Right lobe of liver (tissue), 6 donors: ENCODE results near the gene GRIN2A. TPM values are rescaled to one million over a fixed set of nuclear protein-coding genes. Genes with fewer than 3 reads are reported as not detected.

Source experiments
- ATAC-seq, 4 donors: fragments of 200-7000 bp; cut with Tn5 transposase; one replicate each; pipeline ENCODE4 v1.9.1; 2020; ENCODE audit warnings: mild to moderate bottlenecking in 4 of 4, moderate library complexity in 4 of 4
- DNase-seq, 3 donors: peaks; one replicate each; pipeline ENCODE4 v3.0.0-alpha.2; 2020
- H3K27ac ChIP-seq, 3 donors: fragments of 200-600 bp; one replicate each; pipeline ENCODE4 v1.8.0; 2022
- H3K27me3 ChIP-seq, 2 donors: fragments of 200-600 bp; one replicate each; pipeline ENCODE4 v1.8.0; 2022
- H3K36me3 ChIP-seq, 4 donors: fragments of 200-600 bp; sonication (generic) in 1 of 4; one replicate each; pipeline versions ENCODE4 v1.5.1 to v1.8.0; 2017 to 2022; ENCODE audit warnings: control low read depth in 1 of 4
- H3K4me1 ChIP-seq, 4 donors: fragments of 200-600 bp; sonication (generic) in 1 of 4; one replicate each; pipeline versions ENCODE4 v1.5.1 to v1.8.0; 2017 to 2022; ENCODE audit warnings: control low read depth in 1 of 4
- H3K4me3 ChIP-seq, 3 donors: fragments of 200-600 bp; one replicate each; pipeline ENCODE4 v1.8.0; 2022
- H3K9me3 ChIP-seq, 4 donors: fragments of 200-600 bp; sonication (generic) in 1 of 4; one replicate each; pipeline versions ENCODE4 v1.5.1 to v1.8.0; 2017 to 2022; ENCODE audit warnings: control low read depth in 1 of 4
- POLR2A ChIP-seq: fragments of 450-650 bp; IDR thresholded peaks from one replicate; pipeline ENCODE4 v1.6.1; 2017; ENCODE audit warnings: antibody characterized with exemption, mild to moderate bottlenecking
- WGBS: methylation state at CpG from one replicate; pipeline ENCODE4 v1.1.6; 2018; ENCODE audit warnings: low coverage, low lambda C conversion rate; ENCODE audit not compliant: insufficient coverage; ENCODE audit errors: missing lambda C conversion rate; 5-methylcytosine and 5-hydroxymethylcytosine counted together
- intact Hi-C, 2 donors: fragments of 100-400 bp; cut with DNase I; formaldehyde crosslinking; loops; one replicate each; pipeline versions ENCODE4 v1.11.2 to v1.14.1; 2022
- total RNA-seq, 6 experiments: library from RNA; depleted of rRNA in 2 of 6; stranded (reverse); fragments of >200 nt in 2 of 6; fragmentation: NEBNext Ultra II Directional in 3 of 6; extraction: Animal tissue kit (Norgen Biotek cat#: 25700) in 3 of 6; gene quantifications; one replicate each; pipeline versions ENCODE4 v1.1.0 to v1.2.4, GENCODE V29; 2016 to 2023
- TF ChIP-seq, protein P1 (sequence below), 4 donors: fragments of 200-600 bp in 3 of 4; fragments of 450-650 bp in 1 of 4; IDR thresholded peaks; one replicate each; pipeline versions ENCODE4 v1.5.1 to v1.8.0; 2016 to 2022; ENCODE audit warnings: antibody characterized with exemption in 4 of 4, mild to moderate bottlenecking in 2 of 4
- donor health status: DM: no; HTN: yes; CAD: no.
- donor health status: DM: no; HTN: no; CAD: no.
- donor health status: DM: no; HTN: no; CAD: no.
- donor health status: DM: no; HTN: yes; CAD: no.
- donor health status: DM: no; HTN: yes; CAD: no.

Gene GRIN2A
- total RNA-seq, 6 experiments from 2014 or later = not detected

DNA sequence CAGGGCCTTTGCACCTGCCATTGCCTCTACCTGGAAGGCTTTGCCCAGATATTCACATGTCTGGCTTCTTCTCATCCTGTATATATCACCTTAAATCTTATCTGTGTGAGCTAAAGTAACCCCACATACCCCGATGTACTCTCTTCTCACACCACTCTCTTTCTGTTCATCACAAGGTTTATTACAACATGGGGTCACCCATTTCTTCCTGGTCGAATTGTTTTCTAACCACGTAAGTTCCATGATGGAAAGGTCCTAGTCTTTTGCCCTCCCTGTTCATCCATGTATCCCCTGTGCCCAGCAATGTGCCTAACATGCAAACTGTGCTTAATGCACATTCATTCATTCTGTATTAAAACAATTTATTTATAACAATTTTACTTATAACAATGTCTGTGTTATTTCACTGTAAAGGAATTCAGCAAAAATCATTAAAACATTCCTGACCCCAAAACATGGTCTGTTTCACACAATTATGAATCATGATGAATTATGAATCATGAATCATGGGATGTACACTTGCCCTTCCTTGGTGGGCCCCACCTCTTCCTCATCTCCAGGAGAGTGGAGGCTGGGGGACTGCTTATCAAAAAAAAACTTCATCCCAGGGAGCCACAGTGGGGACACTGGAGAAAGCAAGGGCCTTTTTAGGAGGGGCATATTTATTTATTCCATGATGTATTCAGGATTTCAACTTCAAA lies 336.4 kb downstream of the GRIN2A start:
- ATAC-seq (no peak), DNase-seq (no peak)
- WGBS = 38% methylated on average over 3 of the region's 3 CpGs
- intact Hi-C loops = no loop called here
- Histone ChIP-seq H3K27ac (no peak overlapping the region), H3K36me3 (no peaks in the 10 kb centered on the region), H3K4me1 (no peaks in the 10 kb centered on the region), H3K9me3 (no peaks in the 10 kb centered on the region), H3K4me3 (no peak overlapping the region), H3K27me3 (no peaks in the 10 kb centered on the region)
- TF ChIP-seq POLR2A = no peak
- TF ChIP-seq, protein P1, sequence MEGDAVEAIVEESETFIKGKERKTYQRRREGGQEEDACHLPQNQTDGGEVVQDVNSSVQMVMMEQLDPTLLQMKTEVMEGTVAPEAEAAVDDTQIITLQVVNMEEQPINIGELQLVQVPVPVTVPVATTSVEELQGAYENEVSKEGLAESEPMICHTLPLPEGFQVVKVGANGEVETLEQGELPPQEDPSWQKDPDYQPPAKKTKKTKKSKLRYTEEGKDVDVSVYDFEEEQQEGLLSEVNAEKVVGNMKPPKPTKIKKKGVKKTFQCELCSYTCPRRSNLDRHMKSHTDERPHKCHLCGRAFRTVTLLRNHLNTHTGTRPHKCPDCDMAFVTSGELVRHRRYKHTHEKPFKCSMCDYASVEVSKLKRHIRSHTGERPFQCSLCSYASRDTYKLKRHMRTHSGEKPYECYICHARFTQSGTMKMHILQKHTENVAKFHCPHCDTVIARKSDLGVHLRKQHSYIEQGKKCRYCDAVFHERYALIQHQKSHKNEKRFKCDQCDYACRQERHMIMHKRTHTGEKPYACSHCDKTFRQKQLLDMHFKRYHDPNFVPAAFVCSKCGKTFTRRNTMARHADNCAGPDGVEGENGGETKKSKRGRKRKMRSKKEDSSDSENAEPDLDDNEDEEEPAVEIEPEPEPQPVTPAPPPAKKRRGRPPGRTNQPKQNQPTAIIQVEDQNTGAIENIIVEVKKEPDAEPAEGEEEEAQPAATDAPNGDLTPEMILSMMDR (IDR thresholded peaks at IDR 0.05) = no peak

DNA sequence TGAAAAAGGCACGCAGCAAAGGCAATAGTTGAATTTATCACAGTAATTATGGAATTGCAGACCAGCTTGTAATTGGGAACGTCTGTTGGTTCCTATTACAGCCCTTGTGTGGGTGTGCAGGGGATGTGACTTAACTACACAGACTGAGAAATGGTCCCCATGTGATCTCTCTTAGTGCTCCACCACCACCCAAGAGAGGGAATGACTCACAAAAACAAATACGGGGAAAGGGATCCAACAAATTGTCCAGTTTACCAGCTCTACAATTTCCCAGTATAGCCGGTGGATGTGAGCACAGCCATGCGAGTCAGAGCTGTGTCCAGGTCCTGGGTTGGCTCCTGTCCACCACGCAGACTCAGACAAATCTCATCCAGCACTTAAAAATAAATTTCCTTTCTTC lies 337.9 kb downstream of the GRIN2A start:
- no peak overlapping the region for H3K27ac ChIP-seq

DNA sequence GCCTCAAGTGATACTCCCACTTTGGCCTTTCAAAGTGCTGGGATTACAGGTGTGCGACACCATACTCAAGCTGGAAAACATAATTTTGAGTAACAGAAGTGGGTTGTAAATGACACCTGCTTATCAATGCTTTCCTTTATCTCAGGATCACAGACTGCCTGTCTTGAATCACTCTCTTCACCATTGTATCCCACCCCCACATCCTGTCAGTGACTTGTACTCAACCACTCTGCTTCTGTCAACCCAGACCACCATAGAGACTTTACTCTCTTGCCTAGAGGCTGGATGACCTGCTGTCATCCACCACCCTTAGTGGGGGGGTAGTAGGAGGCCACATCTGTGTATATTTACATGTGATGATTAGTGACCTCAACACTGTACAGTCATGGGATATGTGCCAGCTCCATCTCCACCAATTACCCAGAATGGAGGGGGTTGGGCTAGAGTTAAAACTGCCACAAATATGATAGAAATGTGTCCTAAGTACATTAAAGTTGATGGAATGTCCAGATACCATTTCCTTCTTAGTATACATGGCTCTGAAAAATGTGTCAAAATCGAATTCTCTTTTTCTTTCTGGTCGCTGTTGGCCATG lies 338.7 kb downstream of the GRIN2A start:
- no peaks in the 10 kb centered on the region for H3K36me3 ChIP-seq
- H3K27ac ChIP-seq = no peak overlapping the region
- no peak overlapping the region for H3K4me3 ChIP-seq
- intact Hi-C loops = no loop called here
- H3K27me3 ChIP-seq = no peaks in the 10 kb centered on the region
- 86% methylated on average over 3 of the region's 3 CpGs for WGBS
- H3K9me3 ChIP-seq = no peaks in the 10 kb centered on the region
- no peak for TF ChIP-seq POLR2A
- TF ChIP-seq, protein P1 (IDR thresholded peaks at IDR 0.05) = no peak
- DNase-seq (no peak), ATAC-seq (no peak)
- H3K4me1 ChIP-seq = no peaks in the 10 kb centered on the region

More for the DNA sequence above, 337.9 kb downstream of the GRIN2A start:
- Histone ChIP-seq H3K4me3 (no peak overlapping the region), H3K27me3 (no peaks in the 10 kb centered on the region), H3K4me1 (no peaks in the 10 kb centered on the region), H3K9me3 (no peaks in the 10 kb centered on the region), H3K36me3 (no peaks in the 10 kb centered on the region)
- no peak for DNase-seq
- intact Hi-C loops = no loop called here
- 51% methylated on average over 5 of the region's 6 CpGs for WGBS
- ATAC-seq = no peak
- TF ChIP-seq, protein P1 (IDR thresholded peaks at IDR 0.05) = no peak
- TF ChIP-seq POLR2A = no peak

DNA sequence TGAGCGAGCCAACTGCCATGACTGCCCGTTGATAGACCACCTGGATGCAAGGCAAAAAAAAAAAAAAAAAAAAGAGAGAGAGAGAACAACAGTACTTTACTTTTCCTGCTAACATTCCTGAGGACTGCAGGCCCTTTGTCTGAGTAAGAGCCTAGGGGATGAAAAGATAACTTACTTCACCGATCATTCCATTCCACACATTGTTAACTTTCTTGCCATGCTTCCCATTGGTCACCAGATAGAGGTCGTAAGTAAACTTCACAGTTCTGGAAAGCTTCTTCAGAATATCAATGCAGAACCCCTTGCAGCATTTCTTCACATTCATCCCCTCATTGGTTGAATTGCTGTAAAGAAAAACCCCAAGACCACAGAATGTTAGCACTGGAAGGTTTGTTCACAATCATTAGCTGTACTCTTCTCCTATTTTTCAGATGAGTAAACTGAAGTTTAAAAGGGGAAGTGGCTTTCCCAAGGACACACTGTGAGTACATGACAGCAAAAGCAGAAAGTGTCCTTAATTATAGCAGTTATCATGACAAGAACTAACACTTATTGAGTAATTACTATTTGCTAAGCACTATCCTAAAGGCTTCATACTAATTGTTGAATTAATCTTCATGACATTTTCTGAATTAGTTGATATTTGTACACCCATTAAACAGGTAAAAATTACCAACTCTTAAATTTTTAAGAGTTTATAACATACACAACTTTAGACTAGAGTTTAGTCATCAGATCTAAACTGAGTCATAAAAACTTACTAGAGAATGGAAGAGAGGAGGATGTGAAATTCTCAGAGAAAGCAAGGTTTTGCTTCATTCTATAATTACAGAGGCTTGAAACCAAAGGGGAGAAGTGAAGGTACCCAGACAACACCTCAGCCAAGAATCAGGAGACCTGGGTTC lies 341.2 kb downstream of the GRIN2A start:
- no peaks in the 10 kb centered on the region for H3K9me3 ChIP-seq
- 60% methylated on average over 4 of the region's 4 CpGs for WGBS
- H3K4me1 ChIP-seq = no peaks in the 10 kb centered on the region
- H3K4me3 ChIP-seq = no peak overlapping the region
- intact Hi-C loops = no loop called here
- H3K27ac ChIP-seq = no peak overlapping the region
- TF ChIP-seq POLR2A = no peak
- TF ChIP-seq, protein P1 (IDR thresholded peaks at IDR 0.05) = no peak
- H3K27me3 ChIP-seq = no peaks in the 10 kb centered on the region
- ATAC-seq (no peak), DNase-seq (no peak)
- no peaks in the 10 kb centered on the region for H3K36me3 ChIP-seq
